ENCODE results near the gene ETV4. TPM values are rescaled to one million over a fixed set of nuclear protein-coding genes. Genes with fewer than 3 reads are reported as not detected.

ETV4 gene
- total RNA-seq, 6 experiments from 2014 or later: 0.42 to 1.4 (median 0.80) TPM; not detected in 1

GRCh38 chr17:43570518-43570928 is 24.4 kb upstream of the ETV4 start:
- DNase-seq (no peak), ATAC-seq (no peak)
- intact Hi-C loops (cut with DNase I): loop anchor here in 1 of 2 donors (10.0 kb wide), 1 partner anchor 184 kb away; the partner anchor contains the start of gene SOST
- Histone ChIP-seq H3K4me3 (no peak overlapping the region), H3K36me3 (no peaks in the 10 kb centered on the region), H3K4me1 (no peaks in the 10 kb centered on the region), H3K27ac (no peak overlapping the region), H3K9me3 (no peaks in the 10 kb centered on the region), H3K27me3 (no peaks in the 10 kb centered on the region)
- 82% methylated on average over 3 of the region's 3 CpGs for whole genome bisulfite sequencing (ENCODE audit: insufficient coverage, low coverage, low lambda C conversion rate, missing lambda C conversion rate)
- TF ChIP-seq POLR2A (IDR thresholded peaks at IDR 0.05) (no peak), CTCF (IDR thresholded peaks at IDR 0.05) (no peak)

- WGBS (ENCODE audit: insufficient coverage, low coverage, low lambda C conversion rate, missing lambda C conversion rate): 78% methylated on average over 3 of the region's 5 CpGs
- ATAC-seq: no peak
Measured at GRCh38 chr17:43568506-43569082, 22.5 kb upstream of the ETV4 start.

GRCh38 chr17:43563600-43564594 is 17.8 kb upstream of the ETV4 start:
- H3K27ac ChIP-seq: no peak overlapping the region
- no peaks in the 10 kb centered on the region for H3K9me3 ChIP-seq
- no peak overlapping the region for H3K4me3 ChIP-seq
- no peak for ATAC-seq
- no peak for DNase-seq
- WGBS (ENCODE audit: insufficient coverage, low coverage, low lambda C conversion rate, missing lambda C conversion rate): 71% methylated on average over 11 of the region's 15 CpGs
- no peaks in the 10 kb centered on the region for H3K36me3 ChIP-seq
- intact Hi-C loops (cut with DNase I): no loop called here
- H3K27me3 ChIP-seq: no peaks in the 10 kb centered on the region
- no peaks in the 10 kb centered on the region for H3K4me1 ChIP-seq
- TF ChIP-seq POLR2A (IDR thresholded peaks at IDR 0.05) (no peak), CTCF (IDR thresholded peaks at IDR 0.05) (no peak)

More at GRCh38 chr17:43568506-43569082, 22.5 kb upstream of the ETV4 start:
- no peaks in the 10 kb centered on the region for H3K36me3 ChIP-seq
- no peak for TF ChIP-seq CTCF (IDR thresholded peaks at IDR 0.05)
- TF ChIP-seq POLR2A (IDR thresholded peaks at IDR 0.05): no peak
- no peak overlapping the region for H3K27ac ChIP-seq
- H3K4me3 ChIP-seq: no peak overlapping the region
- DNase-seq: no peak
- intact Hi-C loops (cut with DNase I): no loop called here
- H3K9me3 ChIP-seq: no peaks in the 10 kb centered on the region
- no peaks in the 10 kb centered on the region for H3K4me1 ChIP-seq
- no peaks in the 10 kb centered on the region for H3K27me3 ChIP-seq

GRCh38 chr17:43562679-43563599 is 16.8 kb upstream of the ETV4 start:
- no peaks in the 10 kb centered on the region for H3K27me3 ChIP-seq
- WGBS (ENCODE audit: insufficient coverage, low coverage, low lambda C conversion rate, missing lambda C conversion rate): 30% methylated on average over 18 of the region's 19 CpGs
- H3K4me1 ChIP-seq: no peaks in the 10 kb centered on the region
- DNase-seq (no peak), ATAC-seq (no peak)
- no peak overlapping the region for H3K27ac ChIP-seq
- intact Hi-C loops (cut with DNase I): no loop called here
- no peaks in the 10 kb centered on the region for H3K9me3 ChIP-seq
- TF ChIP-seq CTCF (IDR thresholded peaks at IDR 0.05): no peak
- no peak for TF ChIP-seq POLR2A (IDR thresholded peaks at IDR 0.05)
- H3K4me3 ChIP-seq: no peak overlapping the region
- no peaks in the 10 kb centered on the region for H3K36me3 ChIP-seq
